Adipocyte (in vitro differentiated cells): Measurements from ENCODE around the gene PPTC7.
A peak's percentile ranks its signal among the peaks of the same experiment; 100 is the strongest.

Experiments used
- DNase-seq: peaks from one replicate; pipeline ENCODE4 v3.0.0-alpha.2; 2015; ENCODE audit warnings: low read depth
- H3K27me3 ChIP-seq: replicated peaks from 2 replicates; pipeline ENCODE4 v1.7.0; 2013; ENCODE audit warnings: mild to moderate bottlenecking, low read length, moderate library complexity; ENCODE audit not compliant: control insufficient read depth, insufficient read depth
- H3K36me3 ChIP-seq: 2 replicates; pipeline ENCODE4 v1.7.0; 2013; ENCODE audit warnings: low read length, mild to moderate bottlenecking, moderate library complexity; ENCODE audit not compliant: control insufficient read depth, insufficient read depth, severe bottlenecking
- H3K4me1 ChIP-seq: 2 replicates; pipeline ENCODE4 v1.7.0; 2013; ENCODE audit warnings: mild to moderate bottlenecking, low read length, moderate library complexity; ENCODE audit not compliant: control insufficient read depth, insufficient read depth
- H3K4me3 ChIP-seq: 2 replicates; pipeline ENCODE4 v1.7.0; 2013; ENCODE audit warnings: mild to moderate bottlenecking, low read length, moderate library complexity
- H3K9ac ChIP-seq: 2 replicates; pipeline ENCODE4 v1.7.0; 2013; ENCODE audit warnings: mild to moderate bottlenecking, low read length, moderate library complexity
- H3K9me3 ChIP-seq: 2 replicates; pipeline ENCODE4 v1.7.0; 2013; ENCODE audit warnings: mild to moderate bottlenecking, low read length, moderate library complexity; ENCODE audit not compliant: control insufficient read depth

The PPTC7 gene

GRCh38 chr12:110498984-110499706 is 84.0 kb downstream of the PPTC7 start:
- no peaks in the 10 kb centered on the region for H3K27me3 ChIP-seq
- H3K9ac ChIP-seq = no peak overlapping the region
- peaks cover 26% of the 10 kb centered on the region for H3K36me3 ChIP-seq
- DNase-seq = peak; percentile 21
- peak overlapping the region; percentile 10 for H3K4me3 ChIP-seq
- H3K9me3 ChIP-seq = no peaks in the 10 kb centered on the region
- H3K4me1 ChIP-seq = peaks cover 34% of the 10 kb centered on the region
